ENCODE results near the gene CYP2A7.
"Not testable (repeated sequence)": the region's sequence is repeated elsewhere in the genome, so short reads cannot be mapped to it uniquely, and the experiment has no call there.

DNA sequence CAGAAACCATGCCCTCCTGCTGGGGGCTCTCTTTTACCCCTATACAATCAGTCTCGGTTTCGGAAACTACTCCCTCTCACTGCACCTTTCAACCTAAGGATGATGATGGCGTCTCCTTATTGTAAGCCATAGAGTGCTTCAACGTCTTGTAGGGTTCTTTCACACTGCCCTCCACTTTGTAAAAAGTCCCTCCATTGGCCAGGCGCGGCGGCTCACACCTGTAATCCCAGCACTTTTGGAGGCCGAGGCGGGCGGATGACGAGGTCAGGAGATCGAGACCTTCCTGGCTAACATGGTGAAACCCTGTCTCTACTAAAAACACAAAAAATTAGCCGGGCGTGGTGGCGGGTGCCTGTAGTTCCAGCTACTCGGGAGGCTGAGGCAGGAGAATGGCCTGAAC is 51.3 kb downstream of the CYP2A7 start:
- TF ChIP-seq, protein P1, sequence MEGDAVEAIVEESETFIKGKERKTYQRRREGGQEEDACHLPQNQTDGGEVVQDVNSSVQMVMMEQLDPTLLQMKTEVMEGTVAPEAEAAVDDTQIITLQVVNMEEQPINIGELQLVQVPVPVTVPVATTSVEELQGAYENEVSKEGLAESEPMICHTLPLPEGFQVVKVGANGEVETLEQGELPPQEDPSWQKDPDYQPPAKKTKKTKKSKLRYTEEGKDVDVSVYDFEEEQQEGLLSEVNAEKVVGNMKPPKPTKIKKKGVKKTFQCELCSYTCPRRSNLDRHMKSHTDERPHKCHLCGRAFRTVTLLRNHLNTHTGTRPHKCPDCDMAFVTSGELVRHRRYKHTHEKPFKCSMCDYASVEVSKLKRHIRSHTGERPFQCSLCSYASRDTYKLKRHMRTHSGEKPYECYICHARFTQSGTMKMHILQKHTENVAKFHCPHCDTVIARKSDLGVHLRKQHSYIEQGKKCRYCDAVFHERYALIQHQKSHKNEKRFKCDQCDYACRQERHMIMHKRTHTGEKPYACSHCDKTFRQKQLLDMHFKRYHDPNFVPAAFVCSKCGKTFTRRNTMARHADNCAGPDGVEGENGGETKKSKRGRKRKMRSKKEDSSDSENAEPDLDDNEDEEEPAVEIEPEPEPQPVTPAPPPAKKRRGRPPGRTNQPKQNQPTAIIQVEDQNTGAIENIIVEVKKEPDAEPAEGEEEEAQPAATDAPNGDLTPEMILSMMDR (IDR thresholded peaks at IDR 0.05; ENCODE audit: insufficient read depth, low read length) = not testable (repeated sequence)
- TF ChIP-seq, protein P2, sequence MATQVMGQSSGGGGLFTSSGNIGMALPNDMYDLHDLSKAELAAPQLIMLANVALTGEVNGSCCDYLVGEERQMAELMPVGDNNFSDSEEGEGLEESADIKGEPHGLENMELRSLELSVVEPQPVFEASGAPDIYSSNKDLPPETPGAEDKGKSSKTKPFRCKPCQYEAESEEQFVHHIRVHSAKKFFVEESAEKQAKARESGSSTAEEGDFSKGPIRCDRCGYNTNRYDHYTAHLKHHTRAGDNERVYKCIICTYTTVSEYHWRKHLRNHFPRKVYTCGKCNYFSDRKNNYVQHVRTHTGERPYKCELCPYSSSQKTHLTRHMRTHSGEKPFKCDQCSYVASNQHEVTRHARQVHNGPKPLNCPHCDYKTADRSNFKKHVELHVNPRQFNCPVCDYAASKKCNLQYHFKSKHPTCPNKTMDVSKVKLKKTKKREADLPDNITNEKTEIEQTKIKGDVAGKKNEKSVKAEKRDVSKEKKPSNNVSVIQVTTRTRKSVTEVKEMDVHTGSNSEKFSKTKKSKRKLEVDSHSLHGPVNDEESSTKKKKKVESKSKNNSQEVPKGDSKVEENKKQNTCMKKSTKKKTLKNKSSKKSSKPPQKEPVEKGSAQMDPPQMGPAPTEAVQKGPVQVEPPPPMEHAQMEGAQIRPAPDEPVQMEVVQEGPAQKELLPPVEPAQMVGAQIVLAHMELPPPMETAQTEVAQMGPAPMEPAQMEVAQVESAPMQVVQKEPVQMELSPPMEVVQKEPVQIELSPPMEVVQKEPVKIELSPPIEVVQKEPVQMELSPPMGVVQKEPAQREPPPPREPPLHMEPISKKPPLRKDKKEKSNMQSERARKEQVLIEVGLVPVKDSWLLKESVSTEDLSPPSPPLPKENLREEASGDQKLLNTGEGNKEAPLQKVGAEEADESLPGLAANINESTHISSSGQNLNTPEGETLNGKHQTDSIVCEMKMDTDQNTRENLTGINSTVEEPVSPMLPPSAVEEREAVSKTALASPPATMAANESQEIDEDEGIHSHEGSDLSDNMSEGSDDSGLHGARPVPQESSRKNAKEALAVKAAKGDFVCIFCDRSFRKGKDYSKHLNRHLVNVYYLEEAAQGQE (IDR thresholded peaks at IDR 0.05; ENCODE audit: insufficient replicate concordance, low read depth) = not testable (repeated sequence)
- not testable (repeated sequence) for TF ChIP-seq GABPA (IDR thresholded peaks at IDR 0.05; ENCODE audit: low read depth)

All from HL-60 (cell line).